Measurements from ENCODE around the gene EPHA4. TPM values are rescaled to one million over a fixed set of nuclear protein-coding genes. Genes with fewer than 3 reads are reported as not detected.

The EPHA4 gene
- total and polyA plus RNA-seq, 2 experiments from 2014 or later, result 24.4 to 42.2 TPM

- 82 to 90% methylated on average over 7 of the region's 7 CpGs for WGBS, 2 experiments (ENCODE audit: low coverage in 1 of 2, low lambda C conversion rate in 2 of 2, missing lambda C conversion rate in 2 of 2)
- Histone ChIP-seq H3K4me2 (ENCODE audit: unreplicated experiment) (no peak overlapping the region), H3K27me3 (replicated peaks; ENCODE audit: insufficient read depth) (no peaks in the 10 kb centered on the region), H3K79me2 (ENCODE audit: insufficient read depth) (no peaks in the 10 kb centered on the region), H3K9me3 (ENCODE audit: low read depth) (no peaks in the 10 kb centered on the region), H3K9me2 (ENCODE audit: insufficient read depth) (no peaks in the 10 kb centered on the region), H3K36me3 (ENCODE audit: low read depth) (no peaks in the 10 kb centered on the region), H2AFZ (no peak overlapping the region), H3K27ac (no peak overlapping the region), H3K9ac (no peak overlapping the region), H3K4me3 (no peak overlapping the region), H3K4me1 (ENCODE audit: insufficient read depth) (no peaks in the 10 kb centered on the region), H3F3A (ENCODE audit: insufficient read depth) (no peaks in the 10 kb centered on the region), H4K20me1 (ENCODE audit: insufficient read depth) (no peaks in the 10 kb centered on the region)
- in situ Hi-C loops (cut with MboI), result no loop called here
- no peak for DNase-seq
- TF ChIP-seq EZH2 (IDR thresholded peaks at IDR 0.05; ENCODE audit: insufficient read depth, poor library complexity, severe bottlenecking) (no peak), EZH2phosphoT487 (IDR thresholded peaks at IDR 0.05; ENCODE audit: insufficient read depth, low read depth) (no peak)
These were observed 183.2 kb downstream of the EPHA4 start for GRCh38 chr2:221388891-221389290.

- no peaks in the 10 kb centered on the region for H3K79me2 ChIP-seq (ENCODE audit: insufficient read depth)
- in situ Hi-C loops (cut with MboI), result no loop called here
- TF ChIP-seq EZH2 (IDR thresholded peaks at IDR 0.05; ENCODE audit: insufficient read depth, poor library complexity, severe bottlenecking) (no peak), EZH2phosphoT487 (IDR thresholded peaks at IDR 0.05; ENCODE audit: insufficient read depth, low read depth) (no peak)
- H2AFZ ChIP-seq, result no peak overlapping the region
- DNase-seq, result no peak
- no peaks in the 10 kb centered on the region for H3K9me2 ChIP-seq (ENCODE audit: insufficient read depth)
- no peak overlapping the region for H3K4me2 ChIP-seq (ENCODE audit: unreplicated experiment)
- H3K4me3 ChIP-seq, result no peak overlapping the region
- no peaks in the 10 kb centered on the region for H3K9me3 ChIP-seq (ENCODE audit: low read depth)
- H3K4me1 ChIP-seq (ENCODE audit: insufficient read depth), result no peaks in the 10 kb centered on the region
- no peaks in the 10 kb centered on the region for H4K20me1 ChIP-seq (ENCODE audit: insufficient read depth)
- no peaks in the 10 kb centered on the region for H3K27me3 ChIP-seq (replicated peaks; ENCODE audit: insufficient read depth)
- H3F3A ChIP-seq (ENCODE audit: insufficient read depth), result no peaks in the 10 kb centered on the region
- H3K36me3 ChIP-seq (ENCODE audit: low read depth), result no peaks in the 10 kb centered on the region
- no peak overlapping the region for H3K27ac ChIP-seq
- H3K9ac ChIP-seq, result no peak overlapping the region
- 84 to 89% methylated on average over 1 of the region's 1 CpG for WGBS, 2 experiments (ENCODE audit: low coverage in 1 of 2, low lambda C conversion rate in 2 of 2, missing lambda C conversion rate in 2 of 2)
These were observed 186.4 kb downstream of the EPHA4 start for GRCh38 chr2:221385716-221386115.

- no peaks in the 10 kb centered on the region for H4K20me1 ChIP-seq (ENCODE audit: insufficient read depth)
- no peak overlapping the region for H3K27ac ChIP-seq
- H3K4me3 ChIP-seq, result no peak overlapping the region
- no peaks in the 10 kb centered on the region for H3K79me2 ChIP-seq (ENCODE audit: insufficient read depth)
- WGBS, 2 experiments (ENCODE audit: low coverage in 1 of 2, low lambda C conversion rate in 2 of 2, missing lambda C conversion rate in 2 of 2), result 68 to 82% methylated on average over 1 of the region's 1 CpG
- no peaks in the 10 kb centered on the region for H3K9me3 ChIP-seq (ENCODE audit: low read depth)
- no peak for TF ChIP-seq EZH2 (IDR thresholded peaks at IDR 0.05; ENCODE audit: insufficient read depth, poor library complexity, severe bottlenecking)
- no peak for TF ChIP-seq EZH2phosphoT487 (IDR thresholded peaks at IDR 0.05; ENCODE audit: insufficient read depth, low read depth)
- H3K9ac ChIP-seq, result no peak overlapping the region
- DNase-seq, result no peak
- H3K4me1 ChIP-seq (ENCODE audit: insufficient read depth), result peaks cover 8% of the 10 kb centered on the region; the same call in 1 of the 2 replicates
- no peak overlapping the region for H2AFZ ChIP-seq
- H3F3A ChIP-seq (ENCODE audit: insufficient read depth), result 0 out of 2 replicates have a peak, but pooled peaks cover 2% of the 10 kb centered on the region
- no peaks in the 10 kb centered on the region for H3K27me3 ChIP-seq (replicated peaks; ENCODE audit: insufficient read depth)
- no peaks in the 10 kb centered on the region for H3K36me3 ChIP-seq (ENCODE audit: low read depth)
- in situ Hi-C loops (cut with MboI), result no loop called here
- no peak overlapping the region for H3K4me2 ChIP-seq (ENCODE audit: unreplicated experiment)
- no peaks in the 10 kb centered on the region for H3K9me2 ChIP-seq (ENCODE audit: insufficient read depth)
These were observed 190.1 kb downstream of the EPHA4 start for GRCh38 chr2:221381928-221382488.

GRCh38 chr2:221380686-221381085 lies 191.4 kb downstream of the EPHA4 start:
- peaks cover 10% of the 10 kb centered on the region; the same call in 1 of the 2 replicates for H3K4me1 ChIP-seq (ENCODE audit: insufficient read depth)
- H2AFZ ChIP-seq, result no peak overlapping the region
- TF ChIP-seq EZH2 (IDR thresholded peaks at IDR 0.05; ENCODE audit: insufficient read depth, poor library complexity, severe bottlenecking), result no peak
- no peak for TF ChIP-seq EZH2phosphoT487 (IDR thresholded peaks at IDR 0.05; ENCODE audit: insufficient read depth, low read depth)
- no peak overlapping the region for H3K9ac ChIP-seq
- H3K79me2 ChIP-seq (ENCODE audit: insufficient read depth), result no peaks in the 10 kb centered on the region
- H3K4me2 ChIP-seq (ENCODE audit: unreplicated experiment), result no peak overlapping the region
- no peak overlapping the region for H3K4me3 ChIP-seq
- H4K20me1 ChIP-seq (ENCODE audit: insufficient read depth), result no peaks in the 10 kb centered on the region
- in situ Hi-C loops (cut with MboI), result no loop called here
- no peaks in the 10 kb centered on the region for H3K9me3 ChIP-seq (ENCODE audit: low read depth)
- no peak overlapping the region for H3K27ac ChIP-seq
- no peak for DNase-seq
- H3K9me2 ChIP-seq (ENCODE audit: insufficient read depth), result no peaks in the 10 kb centered on the region
- 0 out of 2 replicates have a peak, but pooled peaks cover 6% of the 10 kb centered on the region for H3F3A ChIP-seq (ENCODE audit: insufficient read depth)
- no peaks in the 10 kb centered on the region for H3K36me3 ChIP-seq (ENCODE audit: low read depth)
- no peaks in the 10 kb centered on the region for H3K27me3 ChIP-seq (replicated peaks; ENCODE audit: insufficient read depth)

GRCh38 chr2:221380062-221380461 lies 192.0 kb downstream of the EPHA4 start:
- TF ChIP-seq EZH2phosphoT487 (IDR thresholded peaks at IDR 0.05; ENCODE audit: insufficient read depth, low read depth), result no peak
- no peak for TF ChIP-seq EZH2 (IDR thresholded peaks at IDR 0.05; ENCODE audit: insufficient read depth, poor library complexity, severe bottlenecking)
- no peak overlapping the region for H2AFZ ChIP-seq
- no peaks in the 10 kb centered on the region for H3K9me2 ChIP-seq (ENCODE audit: insufficient read depth)
- in situ Hi-C loops (cut with MboI), result no loop called here
- no peak overlapping the region for H3K27ac ChIP-seq
- H3K4me1 ChIP-seq (ENCODE audit: insufficient read depth), result peaks cover 10% of the 10 kb centered on the region; the same call in 1 of the 2 replicates
- H3K9me3 ChIP-seq (ENCODE audit: low read depth), result no peaks in the 10 kb centered on the region
- no peak for DNase-seq
- H3K27me3 ChIP-seq (replicated peaks; ENCODE audit: insufficient read depth), result no peaks in the 10 kb centered on the region
- no peaks in the 10 kb centered on the region for H3K79me2 ChIP-seq (ENCODE audit: insufficient read depth)
- no peak overlapping the region for H3K9ac ChIP-seq
- no peak overlapping the region for H3K4me3 ChIP-seq
- 77 to 81% methylated on average over 5 of the region's 5 CpGs for WGBS, 2 experiments (ENCODE audit: low coverage in 1 of 2, low lambda C conversion rate in 2 of 2, missing lambda C conversion rate in 2 of 2)
- no peaks in the 10 kb centered on the region for H4K20me1 ChIP-seq (ENCODE audit: insufficient read depth)
- H3K4me2 ChIP-seq (ENCODE audit: unreplicated experiment), result no peak overlapping the region
- 0 out of 2 replicates have a peak, but pooled peaks cover 6% of the 10 kb centered on the region for H3F3A ChIP-seq (ENCODE audit: insufficient read depth)
- H3K36me3 ChIP-seq (ENCODE audit: low read depth), result no peaks in the 10 kb centered on the region

All from GM23248 (cell line).